NCI-H774 (cell line): ENCODE measurements around the gene DDX11.
"Not testable (repeated sequence)": the region's sequence is repeated elsewhere in the genome, so short reads cannot be mapped to it uniquely, and the experiment has no call there.

Experiments
- DNase-seq: peaks from one replicate; lab custom pipeline; 2025; lab: John Stamatoyannopoulos, UW

Gene DDX11

GRCh38 chr12:31124158-31124557 lies 50.5 kb downstream of the DDX11 start:
- not testable (repeated sequence) for DNase-seq

GRCh38 chr12:31125171-31125570 lies 51.5 kb downstream of the DDX11 start:
- not testable (repeated sequence) for DNase-seq

GRCh38 chr12:31127209-31127848 lies 53.7 kb downstream of the DDX11 start:
- not testable (repeated sequence) for DNase-seq

- not testable (repeated sequence) for DNase-seq
Measured at GRCh38 chr12:31136581-31136980, 62.9 kb downstream of the DDX11 start.

- DNase-seq = not testable (repeated sequence)
Measured at GRCh38 chr12:31144768-31145167, 71.1 kb downstream of the DDX11 start.

- DNase-seq = not testable (repeated sequence)
Measured at GRCh38 chr12:31145296-31145695, 71.6 kb downstream of the DDX11 start.

GRCh38 chr12:31147415-31147814 lies 73.8 kb downstream of the DDX11 start:
- DNase-seq = not testable (repeated sequence)

GRCh38 chr12:31150766-31151165 lies 77.1 kb downstream of the DDX11 start:
- not testable (repeated sequence) for DNase-seq
